ENCODE measurements around the gene KIAA0232. TPM values are rescaled to one million over a fixed set of nuclear protein-coding genes. Genes with fewer than 3 reads are reported as not detected.

KIAA0232 gene
- total and polyA plus RNA-seq, 9 of the 15 experiments (the other 6 are each of a cell fraction or from before 2014, with no cell fraction given) = 3.5 to 17.4 (median 13.0) TPM

- TF ChIP-seq ZBTB33 (CRISPR knock-in tag; IDR thresholded peaks at IDR 0.05) = no peak
- no peak for TF ChIP-seq ZNF277 (CRISPR knock-in tag; IDR thresholded peaks at IDR 0.05; ENCODE audit: borderline replicate concordance)
- TF ChIP-seq NR0B1 (IDR thresholded peaks at IDR 0.05; ENCODE audit: partially characterized antibody) = no peak
- peak; percentile 72 for TF ChIP-seq RBBP5 (IDR thresholded peaks at IDR 0.05; ENCODE audit: borderline replicate concordance, insufficient read depth, low read length, poor library complexity, severe bottlenecking)
- no peak for TF ChIP-seq ZNF121 (CRISPR knock-in tag; conservative IDR thresholded peaks at IDR 0.05)
- peak; percentile 30; the same call in 1 of the 2 replicates for TF ChIP-seq SMC3 (conservative IDR thresholded peaks at IDR 0.05; ENCODE audit: insufficient read depth, low read depth, low read length)
- TF ChIP-seq RBM14 (IDR thresholded peaks at IDR 0.05; ENCODE audit: borderline replicate concordance, insufficient read depth, low read depth, low read length) = no peak
- TF ChIP-seq GATA2 (CRISPR knock-in tag; IDR thresholded peaks at IDR 0.05) = no peak
- TF ChIP-seq ZNF175 (CRISPR knock-in tag; IDR thresholded peaks at IDR 0.05; ENCODE audit: low read depth) = no peak; the same call in 1 of the 2 replicates
- no peak for TF ChIP-seq USF1 (CRISPR knock-in tag; IDR thresholded peaks at IDR 0.05)
- TF ChIP-seq ZNF431 (CRISPR knock-in tag; IDR thresholded peaks at IDR 0.05) = no peak
- TF ChIP-seq TOE1 (IDR thresholded peaks at IDR 0.05; ENCODE audit: borderline replicate concordance) = peak; percentile 57; the same call in 1 of the 2 replicates
- TF ChIP-seq TOE1 (CRISPR knock-in tag; IDR thresholded peaks at IDR 0.05; ENCODE audit: borderline replicate concordance, low read depth) = no peak
- no peak for TF ChIP-seq ZNF830 (CRISPR knock-in tag; IDR thresholded peaks at IDR 0.05)
- TF ChIP-seq, protein P1, sequence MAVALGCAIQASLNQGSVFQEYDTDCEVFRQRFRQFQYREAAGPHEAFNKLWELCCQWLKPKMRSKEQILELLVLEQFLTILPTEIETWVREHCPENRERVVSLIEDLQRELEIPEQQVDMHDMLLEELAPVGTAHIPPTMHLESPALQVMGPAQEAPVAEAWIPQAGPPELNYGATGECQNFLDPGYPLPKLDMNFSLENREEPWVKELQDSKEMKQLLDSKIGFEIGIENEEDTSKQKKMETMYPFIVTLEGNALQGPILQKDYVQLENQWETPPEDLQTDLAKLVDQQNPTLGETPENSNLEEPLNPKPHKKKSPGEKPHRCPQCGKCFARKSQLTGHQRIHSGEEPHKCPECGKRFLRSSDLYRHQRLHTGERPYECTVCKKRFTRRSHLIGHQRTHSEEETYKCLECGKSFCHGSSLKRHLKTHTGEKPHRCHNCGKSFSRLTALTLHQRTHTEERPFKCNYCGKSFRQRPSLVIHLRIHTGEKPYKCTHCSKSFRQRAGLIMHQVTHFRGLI (CRISPR knock-in tag; IDR thresholded peaks at IDR 0.05) = no peak
- TF ChIP-seq, protein P2, sequence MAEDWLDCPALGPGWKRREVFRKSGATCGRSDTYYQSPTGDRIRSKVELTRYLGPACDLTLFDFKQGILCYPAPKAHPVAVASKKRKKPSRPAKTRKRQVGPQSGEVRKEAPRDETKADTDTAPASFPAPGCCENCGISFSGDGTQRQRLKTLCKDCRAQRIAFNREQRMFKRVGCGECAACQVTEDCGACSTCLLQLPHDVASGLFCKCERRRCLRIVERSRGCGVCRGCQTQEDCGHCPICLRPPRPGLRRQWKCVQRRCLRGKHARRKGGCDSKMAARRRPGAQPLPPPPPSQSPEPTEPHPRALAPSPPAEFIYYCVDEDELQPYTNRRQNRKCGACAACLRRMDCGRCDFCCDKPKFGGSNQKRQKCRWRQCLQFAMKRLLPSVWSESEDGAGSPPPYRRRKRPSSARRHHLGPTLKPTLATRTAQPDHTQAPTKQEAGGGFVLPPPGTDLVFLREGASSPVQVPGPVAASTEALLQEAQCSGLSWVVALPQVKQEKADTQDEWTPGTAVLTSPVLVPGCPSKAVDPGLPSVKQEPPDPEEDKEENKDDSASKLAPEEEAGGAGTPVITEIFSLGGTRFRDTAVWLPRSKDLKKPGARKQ (CRISPR knock-in tag; IDR thresholded peaks at IDR 0.05) = no peak
- peak; percentile 69; the same call in 1 of the 2 replicates for TF ChIP-seq ZNF589 (CRISPR knock-in tag; IDR thresholded peaks at IDR 0.05; ENCODE audit: low read depth)
Measured at GRCh38 chr4:6892190-6892908, 109.8 kb downstream of the KIAA0232 start (continued).

Measured in K562 (cell line).